ENCODE data around the gene ADRA1B. TPM values are rescaled to one million over a fixed set of nuclear protein-coding genes. Genes with fewer than 3 reads are reported as not detected.

ADRA1B gene
- total RNA-seq, 1 donor from 2014 or later = 2.5 TPM

GRCh38 chr5:159975462-159976019 is 59.3 kb downstream of the ADRA1B start:
- no peak overlapping the region for H3K4me3 ChIP-seq
- TF ChIP-seq CTCF (IDR thresholded peaks at IDR 0.05; ENCODE audit: borderline replicate concordance) = peak; percentile 21
- H3K9me3 ChIP-seq (replicated peaks) = no peaks in the 10 kb centered on the region
- no peak overlapping the region for H3K27ac ChIP-seq (replicated peaks)
- DNase-seq = no peak
- intact Hi-C loops (cut with micrococcal nuclease) = no loop called here
- no peaks in the 10 kb centered on the region for H3K36me3 ChIP-seq
- peaks cover 54% of the 10 kb centered on the region for H3K27me3 ChIP-seq (ENCODE audit: low read depth)
- peaks cover 13% of the 10 kb centered on the region for H3K4me1 ChIP-seq

GRCh38 chr5:159976921-159977320 is 60.6 kb downstream of the ADRA1B start:
- H3K36me3 ChIP-seq = no peaks in the 10 kb centered on the region
- TF ChIP-seq CTCF (IDR thresholded peaks at IDR 0.05; ENCODE audit: borderline replicate concordance) = no peak
- H3K27me3 ChIP-seq (ENCODE audit: low read depth) = peaks cover 43% of the 10 kb centered on the region
- H3K9me3 ChIP-seq (replicated peaks) = no peaks in the 10 kb centered on the region
- DNase-seq = no peak
- peaks cover 13% of the 10 kb centered on the region for H3K4me1 ChIP-seq
- no peak overlapping the region for H3K4me3 ChIP-seq
- no peak overlapping the region for H3K27ac ChIP-seq (replicated peaks)
- intact Hi-C loops (cut with micrococcal nuclease) = no loop called here

- H3K27ac ChIP-seq (replicated peaks) = no peak overlapping the region
- peaks cover 13% of the 10 kb centered on the region for H3K4me1 ChIP-seq
- H3K27me3 ChIP-seq (ENCODE audit: low read depth) = peaks cover 29% of the 10 kb centered on the region
- no peaks in the 10 kb centered on the region for H3K36me3 ChIP-seq
- intact Hi-C loops (cut with micrococcal nuclease) = no loop called here
- DNase-seq = no peak
- no peak overlapping the region for H3K4me3 ChIP-seq
- no peak for TF ChIP-seq CTCF (IDR thresholded peaks at IDR 0.05; ENCODE audit: borderline replicate concordance)
- H3K9me3 ChIP-seq (replicated peaks) = no peaks in the 10 kb centered on the region
These were observed 62.1 kb downstream of the ADRA1B start for GRCh38 chr5:159978358-159978757.

GRCh38 chr5:159982421-159983173 is 66.3 kb downstream of the ADRA1B start:
- DNase-seq = no peak
- no peak overlapping the region for H3K27ac ChIP-seq (replicated peaks)
- TF ChIP-seq CTCF (IDR thresholded peaks at IDR 0.05; ENCODE audit: borderline replicate concordance) = no peak
- no peaks in the 10 kb centered on the region for H3K36me3 ChIP-seq
- H3K27me3 ChIP-seq (ENCODE audit: low read depth) = peaks cover 39% of the 10 kb centered on the region
- no peaks in the 10 kb centered on the region for H3K9me3 ChIP-seq (replicated peaks)
- intact Hi-C loops (cut with micrococcal nuclease) = loop anchor here (10.0 kb wide), 1 partner anchor 698 kb away; no protein-coding TSS in a partner anchor
- H3K4me3 ChIP-seq = no peak overlapping the region
- H3K4me1 ChIP-seq = peaks cover 8% of the 10 kb centered on the region

GRCh38 chr5:159987031-159987674 is 70.9 kb downstream of the ADRA1B start:
- intact Hi-C loops (cut with micrococcal nuclease) = loop anchor here (10.0 kb wide), 1 partner anchor 702 kb away; no protein-coding TSS in a partner anchor
- Histone ChIP-seq H3K27ac (replicated peaks) (no peak overlapping the region), H3K4me3 (peak overlapping the region; percentile 66), H3K4me1 (peaks cover 9% of the 10 kb centered on the region), H3K9me3 (replicated peaks) (peaks cover 1% of the 10 kb centered on the region), H3K27me3 (ENCODE audit: low read depth) (peaks cover 58% of the 10 kb centered on the region), H3K36me3 (no peaks in the 10 kb centered on the region)
- TF ChIP-seq CTCF (IDR thresholded peaks at IDR 0.05; ENCODE audit: borderline replicate concordance) = peak; percentile 80
- peak; percentile 73 for DNase-seq
